HEK293T (cell line): ENCODE data around the gene RPSA.

Experiments
- ARNT ChIP-seq: fragments of 450-650 bp; IDR thresholded peaks from 2 replicates; pipeline ENCODE4 v1.6.1; 2017; ENCODE audit warnings: mild to moderate bottlenecking
- CTBP1 ChIP-seq: fragments of 450-650 bp; IDR thresholded peaks from 2 replicates; pipeline ENCODE4 v1.6.1; 2016; ENCODE audit warnings: borderline replicate concordance
- FOXA1 ChIP-seq: fragments of 450-650 bp; IDR thresholded peaks from 2 replicates; pipeline ENCODE4 v1.6.1; 2016; ENCODE audit warnings: mild to moderate bottlenecking
- FOXK2 ChIP-seq: fragments of 450-650 bp; IDR thresholded peaks from 2 replicates; pipeline ENCODE4 v1.6.1; 2016; ENCODE audit warnings: mild to moderate bottlenecking
- FOXM1 ChIP-seq: fragments of 450-650 bp; IDR thresholded peaks from 2 replicates; pipeline ENCODE4 v1.6.1; 2017; ENCODE audit warnings: mild to moderate bottlenecking, borderline replicate concordance
- HDGF ChIP-seq: fragments of 450-650 bp; IDR thresholded peaks from 2 replicates; pipeline ENCODE4 v1.6.1; 2017; ENCODE audit warnings: antibody characterized with exemption, borderline replicate concordance
- SP1 ChIP-seq: fragments of 450-650 bp; IDR thresholded peaks from 2 replicates; pipeline ENCODE4 v1.6.1; 2017
- TARDBP ChIP-seq: fragments of 450-650 bp; IDR thresholded peaks from 2 replicates; pipeline ENCODE4 v1.6.1; 2016

GRCh38 chr3:39432342-39432741 is 25.8 kb downstream of the RPSA start:
- TF ChIP-seq SP1 (no peak), FOXA1 (no peak), FOXM1 (no peak), TARDBP (no peak), CTBP1 (no peak), FOXK2 (no peak), HDGF (no peak), ARNT (no peak)
